Endothelial cell of umbilical vein (primary cell): ENCODE measurements around the gene P2RY8.

Source experiments
- CTCF ChIP-seq, 2 donors: IDR thresholded peaks; 1 replicate in 1 of 2; 2 replicates in 1 of 2; pipeline ENCODE4 v1.5.1; 2011; ENCODE audit warnings: low read length in 2 of 2, mild to moderate bottlenecking in 2 of 2, moderate library complexity in 2 of 2, control low read depth in 1 of 2, inconsistent platforms in 1 of 2, low read depth in 1 of 2; ENCODE audit not compliant: insufficient read depth in 1 of 2; ENCODE audit errors: extremely low read depth in 1 of 2
- EZH2 ChIP-seq: IDR thresholded peaks from 2 replicates; pipeline ENCODE4 v1.6.1; 2012; ENCODE audit warnings: borderline replicate concordance, low read depth, mild to moderate bottlenecking, moderate library complexity, low read length, inconsistent platforms; ENCODE audit not compliant: severe bottlenecking
- FOS ChIP-seq: IDR thresholded peaks from 2 replicates; pipeline ENCODE4 v1.6.1; 2011; ENCODE audit warnings: mild to moderate bottlenecking, low read length, moderate library complexity, borderline replicate concordance; ENCODE audit not compliant: insufficient read depth
- JUN ChIP-seq: IDR thresholded peaks from 2 replicates; pipeline ENCODE4 v1.6.1; 2011; ENCODE audit warnings: borderline replicate concordance, low read depth; ENCODE audit not compliant: insufficient read length, insufficient read depth
- MYC ChIP-seq: IDR thresholded peaks from one replicate; pipeline ENCODE4 v1.6.1; 2011; ENCODE audit warnings: mild to moderate bottlenecking, low read depth, low read length
- POLR2A ChIP-seq: IDR thresholded peaks from 2 replicates; pipeline ENCODE4 v1.6.1; 2012; ENCODE audit warnings: low read depth, mild to moderate bottlenecking, control low read depth, low read length
- POLR2AphosphoS5 ChIP-seq: IDR thresholded peaks from 2 replicates; pipeline ENCODE4 v1.6.1; 2012; ENCODE audit warnings: low read depth, mild to moderate bottlenecking, control low read depth, low read length, moderate library complexity; ENCODE audit not compliant: insufficient read depth
- TF ChIP-seq, protein P1 (sequence below): IDR thresholded peaks from 2 replicates; pipeline ENCODE4 v1.6.1; 2011; ENCODE audit not compliant: insufficient read depth, insufficient read length

DNA sequence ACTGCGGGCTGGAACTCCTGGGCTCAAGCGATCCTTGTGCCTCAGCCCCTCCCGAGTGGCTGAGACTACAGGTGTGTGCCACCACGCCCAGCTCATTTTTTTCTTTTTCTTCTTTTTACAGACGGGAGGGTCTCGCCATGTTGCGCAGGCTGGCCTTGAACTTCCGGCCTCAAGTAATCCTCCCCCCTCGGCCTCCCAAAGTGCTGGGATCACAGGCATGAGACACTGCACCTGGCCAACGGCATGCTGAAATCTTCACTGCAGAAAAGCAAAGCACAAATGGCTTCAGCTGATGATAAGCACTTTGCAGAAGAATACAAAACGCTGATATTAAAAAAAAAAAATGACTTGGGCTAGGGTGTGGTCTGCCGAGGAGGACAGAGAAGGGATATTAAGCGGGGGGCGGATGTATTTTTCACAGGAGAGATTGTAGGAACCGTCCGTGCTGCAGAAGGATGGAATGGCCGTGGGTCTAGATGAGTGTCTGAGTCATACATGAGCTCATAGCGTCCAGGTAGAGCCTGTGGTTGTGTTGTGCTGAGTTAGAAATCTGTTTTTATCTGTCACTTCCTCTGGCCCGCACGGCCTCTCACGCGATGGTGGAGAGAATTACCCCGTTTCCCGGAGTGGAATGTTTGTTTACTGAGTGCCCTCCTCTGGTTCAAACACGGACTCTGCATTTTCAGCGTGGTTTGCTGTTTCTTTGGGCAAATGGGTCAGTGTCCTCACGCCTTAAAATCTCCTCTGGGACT, 45.9 kb upstream of the P2RY8 start:
- TF ChIP-seq CTCF (IDR thresholded peaks at IDR 0.05; ENCODE audit: extremely low read depth in 1 of 2, insufficient read depth in 1 of 2, low read depth in 1 of 2, low read length in 2 of 2) (no peak), POLR2AphosphoS5 (no peak), POLR2A (no peak), FOS (no peak), JUN (peak; percentile 16), EZH2 (no peak), MYC (no peak)
- TF ChIP-seq, protein P1, sequence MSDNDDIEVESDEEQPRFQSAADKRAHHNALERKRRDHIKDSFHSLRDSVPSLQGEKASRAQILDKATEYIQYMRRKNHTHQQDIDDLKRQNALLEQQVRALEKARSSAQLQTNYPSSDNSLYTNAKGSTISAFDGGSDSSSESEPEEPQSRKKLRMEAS = no peak
